H1 (cell line): ENCODE measurements around the gene SLC35B4. TPM values are rescaled to one million over a fixed set of nuclear protein-coding genes. Genes with fewer than 3 reads are reported as not detected.

Experiments used
- CTCF ChIA-PET: fragments of 300-600 bp; sonication (Branson Sonifier 250); formaldehyde crosslinking; loops from one replicate; lab custom pipeline; 2021; ENCODE audit not compliant: partially characterized antibody; lab: Charles Lee
- POLR2A ChIA-PET: fragments of 300-600 bp; sonication (Branson Sonifier 250); formaldehyde crosslinking; loops from one replicate; lab custom pipeline; 2021; ENCODE audit warnings: inconsistent platforms; ENCODE audit not compliant: partially characterized antibody; lab: Charles Lee
- DNase-seq, 2 experiments: peaks; one replicate each; pipeline versions ENCODE4 v3.0.0 to v3.0.0-alpha.2; 2010 to 2022; ENCODE audit warnings: low spot score in 2 of 2, low read depth in 1 of 2, mixed read lengths in 1 of 2
- FAIRE-seq: peaks from 2 replicates; lab custom pipeline; 2011; peaks lifted over from hg19 to GRCh38; lab: Jason Lieb, UNC
- H2AFZ ChIP-seq: 2 replicates; pipeline ENCODE4 v1.8.1; 2012; ENCODE audit warnings: low read length, inconsistent platforms
- H2AK5ac ChIP-seq: 2 replicates; pipeline ENCODE4 v1.6.1; 2013; ENCODE audit warnings: low read depth, low read length
- H2BK120ac ChIP-seq: replicated peaks from 2 replicates; pipeline ENCODE3; 2013; ENCODE audit warnings: low read depth, low read length, inconsistent platforms
- H2BK12ac ChIP-seq: 2 replicates; pipeline ENCODE4 v1.6.1; 2013; ENCODE audit warnings: low read depth, low read length
- H2BK15ac ChIP-seq: 2 replicates; pipeline ENCODE4 v1.6.1; 2013; ENCODE audit warnings: low read length
- H2BK20ac ChIP-seq: 2 replicates; pipeline ENCODE4 v1.6.1; 2013; ENCODE audit warnings: low read length
- H2BK5ac ChIP-seq: 2 replicates; pipeline ENCODE4 v1.6.1; 2013; ENCODE audit warnings: low read depth, low read length
- H3K14ac ChIP-seq: 2 replicates; pipeline ENCODE4 v1.6.1; 2013; ENCODE audit warnings: inconsistent platforms; ENCODE audit not compliant: insufficient read length
- H3K18ac ChIP-seq: 2 replicates; pipeline ENCODE4 v1.6.1; 2013; ENCODE audit warnings: low read length; ENCODE audit errors: extremely low read depth
- H3K23ac ChIP-seq: 2 replicates; pipeline ENCODE4 v1.6.1; 2013; ENCODE audit warnings: inconsistent platforms; ENCODE audit not compliant: insufficient read length
- H3K23me2 ChIP-seq: 2 replicates; pipeline ENCODE4 v1.6.1; 2013; ENCODE audit warnings: low read depth, low read length
- H3K27ac ChIP-seq: 2 replicates; pipeline ENCODE4 v1.6.1; 2011; ENCODE audit warnings: low read depth, low read length, inconsistent platforms
- H3K27me3 ChIP-seq, 4 experiments: replicated peaks in 1 of 4; 1 replicate in 1 of 4; 2 replicates in 3 of 4; pipeline versions ENCODE4 v1.6.1 to v1.8.1; 2011 to 2013; ENCODE audit warnings: low read length in 3 of 4, mild to moderate bottlenecking in 3 of 4, inconsistent platforms in 2 of 4, mixed read lengths in 2 of 4, moderate library complexity in 1 of 4; ENCODE audit not compliant: control insufficient read depth in 3 of 4, insufficient read depth in 3 of 4; ENCODE audit errors: extremely low read depth in 1 of 4
- H3K36me3 ChIP-seq, 4 experiments: 2 replicates each; pipeline versions ENCODE4 v1.6.1 to v1.8.1; 2011 to 2013; ENCODE audit warnings: mild to moderate bottlenecking in 4 of 4, low read length in 3 of 4, moderate library complexity in 2 of 4, control low read depth in 1 of 4, inconsistent platforms in 1 of 4; ENCODE audit not compliant: insufficient read depth in 4 of 4, control insufficient read depth in 2 of 4
- H3K4ac ChIP-seq: replicated peaks from 2 replicates; pipeline ENCODE3; 2013; ENCODE audit warnings: low read length, low read depth, mixed read lengths, inconsistent platforms; ENCODE audit not compliant: insufficient read length
- H3K4me1 ChIP-seq, 4 experiments: replicated peaks in 1 of 4; 1 replicate in 1 of 4; 2 replicates in 3 of 4; pipeline versions ENCODE4 v1.6.1 to v1.8.1; 2011 to 2013; ENCODE audit warnings: low read length in 3 of 4, inconsistent platforms in 2 of 4, mixed read lengths in 1 of 4; ENCODE audit not compliant: insufficient read depth in 4 of 4, control insufficient read depth in 3 of 4
- H3K4me2 ChIP-seq, 2 experiments: 2 replicates each; pipeline versions ENCODE4 v1.6.1 to v1.8.1; 2011 to 2013; ENCODE audit warnings: low read depth in 2 of 2, low read length in 2 of 2, control low read depth in 1 of 2, inconsistent platforms in 1 of 2, mild to moderate bottlenecking in 1 of 2; ENCODE audit not compliant: insufficient read depth in 1 of 2
- H3K4me3 ChIP-seq, 4 experiments: fragments of 200-600, 300-600 bp in 1 of 4; sonication (generic), shearing (Covaris generic), sonication (Bioruptor Twin) in 1 of 4; 2 replicates each; pipeline versions ENCODE4 v1.5.1 to v1.8.1; 2011 to 2016; ENCODE audit warnings: low read length in 4 of 4, low read depth in 3 of 4, control low read depth in 2 of 4, inconsistent platforms in 2 of 4, mild to moderate bottlenecking in 2 of 4, mixed read lengths in 1 of 4, moderate library complexity in 1 of 4; ENCODE audit not compliant: insufficient read depth in 2 of 4; ENCODE audit errors: extremely low read depth in 1 of 4
- H3K56ac ChIP-seq: replicated peaks from 2 replicates; pipeline ENCODE3; 2013; ENCODE audit warnings: low read depth, mild to moderate bottlenecking, mixed read lengths, low read length, inconsistent platforms; ENCODE audit not compliant: insufficient read length
- H3K79me1 ChIP-seq: 2 replicates; pipeline ENCODE4 v1.6.1; 2013; ENCODE audit warnings: low read depth, low read length, control low read depth
- H3K79me2 ChIP-seq, 2 experiments: 2 replicates each; pipeline versions ENCODE4 v1.6.1 to v1.8.1; 2012 to 2013; ENCODE audit warnings: low read length in 2 of 2, mild to moderate bottlenecking in 2 of 2, inconsistent platforms in 1 of 2; ENCODE audit not compliant: insufficient read depth in 2 of 2, control insufficient read depth in 1 of 2
- H3K9ac ChIP-seq, 4 experiments: replicated peaks in 1 of 4; 1 replicate in 1 of 4; 2 replicates in 3 of 4; pipeline versions ENCODE4 v1.6.1 to v1.8.1; 2011 to 2013; ENCODE audit warnings: low read depth in 3 of 4, low read length in 3 of 4, control low read depth in 2 of 4, mild to moderate bottlenecking in 2 of 4, moderate library complexity in 2 of 4, inconsistent platforms in 1 of 4; ENCODE audit errors: extremely low read depth in 1 of 4
- H3K9me3 ChIP-seq, 2 experiments: 2 replicates each; pipeline versions ENCODE4 v1.6.1 to v1.8.1; 2012 to 2013; ENCODE audit warnings: mild to moderate bottlenecking in 2 of 2, moderate library complexity in 2 of 2, control low read depth in 1 of 2, inconsistent platforms in 1 of 2, low read depth in 1 of 2, low read length in 1 of 2, mixed read lengths in 1 of 2; ENCODE audit not compliant: insufficient read depth in 2 of 2
- H4K20me1 ChIP-seq, 2 experiments: replicated peaks in 1 of 2; 2 replicates each; pipeline versions ENCODE3 to v1.8.1; 2011 to 2013; ENCODE audit warnings: inconsistent platforms in 2 of 2, low read length in 2 of 2, mild to moderate bottlenecking in 1 of 2; ENCODE audit not compliant: insufficient read depth in 2 of 2, control insufficient read depth in 1 of 2
- H4K5ac ChIP-seq: 2 replicates; pipeline ENCODE4 v1.6.1; 2013; ENCODE audit warnings: low read length, low read depth, mixed read lengths, inconsistent platforms; ENCODE audit not compliant: insufficient read length
- H4K8ac ChIP-seq: 2 replicates; pipeline ENCODE4 v1.8.0; 2013; ENCODE audit warnings: mild to moderate bottlenecking, moderate library complexity, low read length, inconsistent platforms; ENCODE audit not compliant: insufficient read depth; ENCODE audit errors: extremely low read depth
- H4K91ac ChIP-seq: replicated peaks from 2 replicates; pipeline ENCODE3; 2013; ENCODE audit warnings: low read length, mixed read lengths, inconsistent platforms; ENCODE audit not compliant: insufficient read length
- BCL11A ChIP-seq, 2 experiments: IDR thresholded peaks; one replicate each; pipeline ENCODE4 v1.6.1; 2011; ENCODE audit warnings: low read depth in 2 of 2, low read length in 2 of 2, mild to moderate bottlenecking in 2 of 2
- CBX5 ChIP-seq: fragments of 300-800, 300-1000 bp; sonication (generic); IDR thresholded peaks from 2 replicates; pipeline ENCODE4 v1.7.1; 2016; ENCODE audit warnings: antibody characterized with exemption, low read length, low read depth
- CBX8 ChIP-seq: fragments of 300-800, 300-1000 bp; sonication (generic); IDR thresholded peaks from 2 replicates; pipeline ENCODE4 v1.7.1; 2016; ENCODE audit warnings: low read depth, low read length, borderline replicate concordance
- CHD2 ChIP-seq: IDR thresholded peaks from 2 replicates; pipeline ENCODE4 v1.6.1; 2012; ENCODE audit warnings: low read length, improper control_type of control experiment
- FOSL1 ChIP-seq: IDR thresholded peaks from 2 replicates; pipeline ENCODE4 v1.6.1; 2011; ENCODE audit warnings: mild to moderate bottlenecking, low read depth, low read length, moderate library complexity; ENCODE audit not compliant: insufficient read depth
- GTF2F1 ChIP-seq: IDR thresholded peaks from 2 replicates; pipeline ENCODE4 v1.6.1; 2012; ENCODE audit warnings: low read depth, low read length, improper control_type of control experiment, borderline replicate concordance
- HDAC2 ChIP-seq, 2 experiments: fragments of 300-600 bp in 1 of 2; sonication (generic) in 1 of 2; IDR thresholded peaks; 2 replicates each; pipeline ENCODE4 v1.6.1; 2011 to 2012; ENCODE audit warnings: low read depth in 2 of 2, low read length in 2 of 2, mild to moderate bottlenecking in 2 of 2, moderate library complexity in 2 of 2, borderline replicate concordance in 1 of 2, inconsistent platforms in 1 of 2
- JUN ChIP-seq: IDR thresholded peaks from 2 replicates; pipeline ENCODE4 v1.6.1; 2011; ENCODE audit warnings: low read depth, mild to moderate bottlenecking, improper control_type of control experiment, low read length
- JUND ChIP-seq: IDR thresholded peaks from 2 replicates; pipeline ENCODE4 v1.6.1; 2011; ENCODE audit warnings: mild to moderate bottlenecking, improper control_type of control experiment, low read length
- KDM5A ChIP-seq: fragments of 200-600 bp; IDR thresholded peaks from 2 replicates; pipeline ENCODE4 v1.7.1; 2012; ENCODE audit warnings: mild to moderate bottlenecking, low read length, inconsistent platforms, mixed read lengths
- NANOG ChIP-seq: IDR thresholded peaks from 2 replicates; pipeline ENCODE4 v1.6.1; 2011; ENCODE audit warnings: low read length, low read depth, mild to moderate bottlenecking, inconsistent platforms; ENCODE audit not compliant: insufficient read depth, poor library complexity, severe bottlenecking
- NRF1 ChIP-seq: IDR thresholded peaks from 2 replicates; pipeline ENCODE4 v1.6.1; 2011; ENCODE audit warnings: mild to moderate bottlenecking, low read depth, low read length, improper control_type of control experiment
- TEAD4 ChIP-seq: IDR thresholded peaks from 2 replicates; pipeline ENCODE4 v1.6.1; 2012; ENCODE audit warnings: low read depth, low read length, inconsistent platforms, mixed read lengths
- WGBS, 2 experiments: shearing (Covaris generic) in 1 of 2; methylation state at CpG; one replicate each; pipeline versions ENCODE4 v1.1.6 to v1.1.7; 2013 to 2015; ENCODE audit warnings: low lambda C conversion rate in 2 of 2, mixed read lengths in 2 of 2, inconsistent platforms in 1 of 2, low coverage in 1 of 2, missing lambda C conversion rate in 1 of 2; ENCODE audit not compliant: insufficient replicate concordance in 2 of 2, insufficient coverage in 1 of 2, insufficient read length in 1 of 2; ENCODE audit errors: extremely low coverage in 1 of 2, missing lambda C conversion rate in 1 of 2; 5-methylcytosine and 5-hydroxymethylcytosine counted together
- polyA plus RNA-seq, 7 experiments: library from polyadenylated mRNA; depleted of rRNA in 3 of 7; stranded (reverse) in 5 of 7; unstranded in 2 of 7; fragments of >200 nt in 5 of 7; fragments of 200-250 nt in 2 of 7; gene quantifications; 1 replicate in 5 of 7; 2 replicates in 1 of 7; 4 replicates in 1 of 7; pipeline versions ENCODE4 v1.2.1 to v1.2.3, GENCODE V29; 2011 to 2013; ENCODE audit warnings: missing spikeins in 2 of 7, mixed read lengths in 2 of 7
- total RNA-seq: library from RNA; stranded (reverse); fragmentation: NEBNext Ultra II Directional; extraction: Animal tissue kit (Norgen Biotek cat#: 25700); gene quantifications from 2 replicates; pipeline ENCODE4 v1.2.1, GENCODE V29; 2021
- TF ChIP-seq, protein P1 (sequence below): IDR thresholded peaks from 2 replicates; pipeline ENCODE4 v1.6.1; 2012; ENCODE audit warnings: inconsistent platforms

Gene SLC35B4
- total and polyA plus RNA-seq, 2 of the 8 experiments (the other 6 are each of a cell fraction or from before 2014, with no cell fraction given) = 28.9 to 34.6 TPM

- Histone ChIP-seq H2BK5ac (no peak overlapping the region), H3K18ac (no peak overlapping the region), H3K9ac (no peak overlapping the region), H2BK15ac (no peak overlapping the region), H3K4me2 (no peak overlapping the region), H4K20me1 (no peaks in the 10 kb centered on the region), H3K79me2 (no peaks in the 10 kb centered on the region), H3K9me3 (no peaks in the 10 kb centered on the region), H3K23ac (no peak overlapping the region), H3K36me3 (peaks cover 0 to 11% (median 3%) of the 10 kb centered on the region in 4 experiments; a peak in 3 of 8 replicates), H3K56ac (no peak overlapping the region), H3K4me1 (no peaks in the 10 kb centered on the region; a peak in 1 of 7 replicates), H3K27ac (no peak overlapping the region), H2AK5ac (no peak overlapping the region), H3K4ac (no peak overlapping the region), H3K23me2 (no peaks in the 10 kb centered on the region), H3K14ac (no peak overlapping the region), H4K91ac (no peak overlapping the region), H2BK120ac (no peak overlapping the region), H3K4me3 (no peak overlapping the region), H2AFZ (no peak overlapping the region), H3K79me1 (no peaks in the 10 kb centered on the region), H4K5ac (no peak overlapping the region), H2BK20ac (no peak overlapping the region), H4K8ac (no peak overlapping the region), H3K27me3 (no peaks in the 10 kb centered on the region), H2BK12ac (no peak overlapping the region)
- FAIRE-seq (no peak), DNase-seq (no peak)
- ChIA-PET POLR2A (interaction anchor here (0.9 to 1.7 kb wide), 2 partner anchors 9 to 12 kb away, joined by 5 to 6 read pairs; no protein-coding TSS in a partner anchor), CTCF (interaction anchor here (1.0 to 2.1 kb wide), 4 partner anchors 13 to 130 kb away, joined by 3 to 8 read pairs (median 4); no protein-coding TSS in a partner anchor)
- WGBS, 2 experiments = 68% methylated on average over 3 of the region's 3 CpGs; no CpG with 5 or more reads in 1 of the 2 experiments
- TF ChIP-seq FOSL1 (no peak), KDM5A (no peak), BCL11A (IDR thresholded peaks at IDR 0.05; ENCODE audit: low read depth in 2 of 2, low read length in 2 of 2) (no peak), TEAD4 (no peak; the same call in 1 of the 2 replicates), CBX5 (no peak), NRF1 (no peak), JUND (no peak), HDAC2 (IDR thresholded peaks at IDR 0.05; ENCODE audit: borderline replicate concordance in 1 of 2, low read depth in 2 of 2, low read length in 2 of 2) (no peak), JUN (no peak), NANOG (no peak), CHD2 (no peak), GTF2F1 (no peak), CBX8 (no peak)
- TF ChIP-seq, protein P1, sequence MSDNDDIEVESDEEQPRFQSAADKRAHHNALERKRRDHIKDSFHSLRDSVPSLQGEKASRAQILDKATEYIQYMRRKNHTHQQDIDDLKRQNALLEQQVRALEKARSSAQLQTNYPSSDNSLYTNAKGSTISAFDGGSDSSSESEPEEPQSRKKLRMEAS = no peak
Observed at GRCh38 chr7:134290286-134290685, 26.4 kb downstream of the SLC35B4 start.
